HG03521 (cell line): ENCODE results near the gene EXT2.

Experiments used
- ATAC-seq: cut with Tn5 transposase; IDR thresholded peaks from one replicate; pipeline ENCODE4 v1.9.1; 2021; ENCODE audit warnings: mild to moderate bottlenecking, moderate library complexity; ENCODE audit not compliant: unreplicated experiment

EXT2 gene

GRCh38 chr11:44198146-44198724, 102.8 kb downstream of the EXT2 start:
- no peak for ATAC-seq

GRCh38 chr11:44199298-44199697, 103.8 kb downstream of the EXT2 start:
- ATAC-seq = no peak

DNA sequence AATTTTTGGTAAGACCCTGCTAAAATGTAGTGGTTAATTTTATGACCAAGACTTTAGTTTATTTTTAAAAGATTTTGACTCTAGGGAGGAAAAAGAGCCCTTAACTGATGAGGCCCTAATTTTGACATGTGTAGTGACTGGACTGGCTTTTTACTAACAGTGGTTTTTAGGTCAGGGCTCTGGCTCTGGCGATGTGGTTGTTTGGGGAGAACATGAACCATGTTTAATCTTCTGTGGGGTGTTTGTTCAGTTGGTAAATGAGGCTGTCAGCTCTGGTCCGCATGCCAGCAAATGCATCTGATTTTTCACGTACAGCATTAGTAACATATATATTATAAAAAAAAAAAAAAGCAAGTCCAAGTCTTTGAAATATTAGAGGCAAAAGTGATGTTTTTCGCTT, 104.3 kb downstream of the EXT2 start:
- no peak for ATAC-seq

GRCh38 chr11:44203270-44204043, 108.0 kb downstream of the EXT2 start:
- no peak for ATAC-seq

- no peak for ATAC-seq
Observed at GRCh38 chr11:44205352-44205751, 109.9 kb downstream of the EXT2 start.

- no peak for ATAC-seq
Observed at GRCh38 chr11:44205836-44206235, 110.4 kb downstream of the EXT2 start.

- no peak for ATAC-seq
Observed at GRCh38 chr11:44207292-44207691, 111.8 kb downstream of the EXT2 start.

GRCh38 chr11:44208976-44209603, 113.6 kb downstream of the EXT2 start:
- ATAC-seq = no peak

DNA sequence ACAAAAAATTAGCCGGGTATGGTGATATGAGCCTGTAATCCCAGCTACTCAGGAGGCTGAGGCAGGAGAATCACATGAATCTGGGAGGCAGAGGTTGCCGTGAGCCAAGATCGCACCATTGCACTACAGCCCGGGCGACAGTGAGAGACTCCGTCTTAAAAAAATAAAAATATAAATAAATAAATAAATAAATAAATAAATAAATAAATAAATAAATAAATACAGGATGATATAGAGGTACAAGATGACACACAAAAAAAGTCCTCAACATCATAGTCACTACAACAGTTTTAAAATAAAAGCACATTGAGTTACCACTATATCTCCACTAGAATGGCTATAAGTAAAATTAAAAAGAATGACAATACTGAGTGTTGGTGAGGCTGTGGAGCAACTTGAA, 116.7 kb downstream of the EXT2 start:
- ATAC-seq = no peak

DNA sequence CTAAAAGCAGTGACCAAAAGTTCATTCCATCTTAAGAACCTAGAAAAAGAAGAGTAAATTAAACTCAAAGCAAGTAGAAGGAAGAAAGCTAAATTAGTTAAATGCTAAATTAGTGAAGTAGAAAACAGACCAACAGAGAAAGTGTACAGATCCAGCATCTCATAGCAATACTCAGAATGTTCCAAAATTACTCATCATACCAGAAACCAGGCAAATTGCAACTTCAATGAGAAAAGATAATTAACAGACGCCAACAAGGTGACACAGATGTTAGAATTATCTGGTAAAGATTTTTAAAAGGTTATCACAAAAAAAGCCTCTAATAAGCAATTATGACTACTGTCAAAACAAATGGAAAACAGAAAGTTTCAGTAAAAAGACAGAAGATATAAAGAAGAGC, 117.7 kb downstream of the EXT2 start:
- ATAC-seq = no peak

DNA sequence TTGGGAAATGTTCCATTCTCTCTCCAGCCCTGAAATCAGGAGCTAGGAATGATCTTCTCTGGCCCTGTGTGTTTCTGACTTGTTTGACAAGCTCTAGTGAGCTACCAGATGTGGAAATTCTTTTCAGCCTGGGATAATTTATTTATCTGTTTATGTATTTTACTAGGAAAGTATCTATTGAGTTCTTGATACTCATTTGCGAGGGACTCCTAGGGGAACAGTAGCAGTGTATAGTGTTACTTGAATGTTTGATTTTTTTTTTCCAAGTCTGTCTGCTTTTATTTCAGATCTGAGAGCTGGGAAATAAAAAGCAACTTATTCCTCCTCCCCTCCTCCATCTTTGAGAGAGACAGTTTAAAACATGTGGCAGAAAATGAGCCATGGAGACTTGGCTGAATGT, 122.0 kb downstream of the EXT2 start:
- no peak for ATAC-seq

GRCh38 chr11:44219830-44220796, 124.6 kb downstream of the EXT2 start:
- ATAC-seq = no peak

DNA sequence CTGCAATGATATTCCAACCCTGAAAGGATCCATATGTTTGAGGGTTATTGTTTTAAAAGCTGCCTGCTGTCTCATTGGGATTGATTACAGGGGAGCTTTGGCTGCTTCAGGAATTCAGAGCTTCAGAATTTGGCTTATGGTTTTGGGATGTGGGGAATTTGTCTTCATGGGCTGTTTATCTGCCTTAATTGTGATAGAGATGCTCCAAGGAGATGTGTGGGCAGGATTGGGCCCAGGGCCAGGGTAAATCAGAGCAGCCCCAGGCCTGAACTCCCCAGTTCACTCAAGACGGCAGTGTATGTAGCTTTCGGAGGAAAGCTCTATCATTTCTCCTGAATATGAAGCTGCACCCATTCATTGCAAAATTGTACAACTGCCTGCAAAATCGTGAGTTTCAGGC, 126.0 kb downstream of the EXT2 start:
- ATAC-seq = no peak

DNA sequence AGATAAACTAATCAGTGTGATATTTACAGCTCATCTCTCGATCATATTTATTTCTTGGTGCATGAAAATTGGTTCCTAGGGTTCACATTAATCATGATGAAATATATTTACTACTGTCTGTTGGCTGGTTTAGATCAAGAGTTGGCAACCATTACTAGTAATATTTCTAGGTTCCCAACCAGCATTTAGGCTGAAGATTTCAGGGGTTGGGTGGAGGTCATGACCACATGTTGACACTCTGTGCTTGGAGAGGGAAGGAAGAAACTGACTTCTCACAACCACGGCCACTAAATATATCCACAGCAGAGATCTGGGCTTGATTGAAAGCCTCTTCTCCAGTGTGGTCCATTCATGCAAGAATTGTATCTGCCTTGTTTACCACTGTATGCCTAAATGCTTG, 126.5 kb downstream of the EXT2 start:
- ATAC-seq = no peak

- ATAC-seq = no peak
Observed at GRCh38 chr11:44223238-44223637, 127.8 kb downstream of the EXT2 start.

DNA sequence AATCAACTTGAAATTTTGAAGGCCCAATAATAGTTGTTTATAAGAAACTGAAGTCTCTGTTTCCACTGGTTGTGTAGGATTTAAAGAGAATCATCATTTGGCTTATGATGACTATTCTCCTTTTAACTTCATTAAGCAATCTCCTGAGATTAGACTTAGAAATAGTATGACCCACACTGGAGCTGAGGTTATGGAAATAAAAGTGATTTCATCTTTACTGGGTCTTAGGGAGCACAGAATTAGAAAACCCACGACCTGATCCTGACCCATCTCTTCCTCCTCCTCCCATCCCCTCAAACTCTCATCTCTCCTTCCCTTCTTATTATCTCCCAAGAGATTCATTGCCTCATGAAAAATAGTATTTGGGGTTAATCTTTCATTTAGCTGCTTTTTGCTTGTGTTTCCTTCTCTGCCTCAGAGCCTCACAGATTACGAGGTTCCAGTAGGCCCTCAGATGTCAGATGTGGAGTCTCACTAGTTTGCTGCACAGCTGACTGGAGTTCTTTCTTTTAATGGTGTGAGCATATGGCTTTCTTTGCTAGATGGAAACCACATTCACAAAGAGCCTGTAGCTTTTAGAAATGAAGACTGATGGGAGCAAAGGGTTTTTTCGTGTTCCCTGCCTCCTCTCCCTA, 129.5 kb downstream of the EXT2 start:
- ATAC-seq = no peak

DNA sequence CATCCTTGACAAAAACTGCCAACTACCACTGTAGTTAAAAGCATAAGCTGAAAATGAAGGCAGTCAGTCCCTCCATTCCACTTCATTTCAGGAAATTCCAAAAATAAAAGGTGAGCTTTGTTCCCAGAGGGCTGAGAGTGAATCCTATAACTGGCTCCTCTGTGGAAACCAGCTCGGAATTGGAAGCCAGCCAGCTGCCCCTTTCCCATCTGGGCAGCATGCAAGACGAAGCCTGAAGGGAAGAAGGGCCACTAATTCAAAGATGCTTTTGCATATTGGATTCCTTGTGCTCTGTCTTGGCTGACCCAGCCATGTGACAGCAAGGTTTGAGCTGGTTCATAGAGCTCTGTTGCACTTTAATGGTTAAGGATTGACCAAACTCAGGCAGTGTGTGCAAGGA, 131.0 kb downstream of the EXT2 start:
- ATAC-seq = no peak

- no peak for ATAC-seq
Observed at GRCh38 chr11:44226945-44227344, 131.5 kb downstream of the EXT2 start.

DNA sequence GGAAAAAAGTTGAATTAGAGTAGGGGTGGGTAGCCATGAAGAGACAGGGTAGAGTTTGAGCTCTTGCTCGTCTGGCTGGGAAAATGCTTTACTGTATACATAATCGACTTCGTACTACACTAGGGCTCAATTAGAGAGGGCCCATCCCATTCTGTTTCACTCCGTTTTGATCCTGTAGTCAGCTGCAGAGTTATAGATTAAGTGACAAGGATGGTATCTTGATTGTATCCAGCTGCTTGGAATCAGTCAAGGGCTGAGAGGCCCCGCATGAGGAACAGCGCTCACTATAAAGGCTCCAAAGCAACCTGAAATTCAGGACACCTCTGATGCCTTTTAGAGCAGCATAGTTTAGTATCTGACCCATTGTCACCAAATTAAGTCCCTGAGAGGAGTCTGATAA, 132.9 kb downstream of the EXT2 start:
- ATAC-seq = no peak

GRCh38 chr11:44229098-44229497, 133.6 kb downstream of the EXT2 start:
- no peak for ATAC-seq

DNA sequence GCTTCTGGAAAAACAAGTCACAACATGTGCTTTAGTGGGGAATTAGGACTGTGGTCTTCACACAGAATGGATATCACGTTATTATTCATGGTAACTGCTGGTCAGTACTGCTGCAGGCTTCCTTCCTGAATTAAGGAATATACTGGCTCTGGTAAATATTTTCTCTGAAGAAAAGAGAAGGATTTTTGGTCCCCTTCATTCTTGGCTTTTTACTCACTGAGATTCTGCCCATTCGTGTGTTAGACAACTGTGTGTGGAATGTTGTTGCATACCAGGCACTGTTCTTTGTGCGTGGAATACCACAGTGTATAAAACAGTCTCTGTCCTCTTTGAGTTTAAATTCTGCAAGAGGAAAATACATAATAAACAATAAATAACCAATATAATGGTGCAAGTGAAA, 134.1 kb downstream of the EXT2 start:
- no peak for ATAC-seq
